Activated T-cell treated with anti-CD3 and anti-CD28 coated beads for 24 hours (primary cell): ENCODE data around the gene PXDN.
"Not testable (repeated sequence)": the region's sequence is repeated elsewhere in the genome, so short reads cannot be mapped to it uniquely, and the experiment has no call there.

ENCODE experiments used
- DNase-seq: peaks from one replicate; pipeline ENCODE4 v3.0.0-alpha.2; 2020; ENCODE audit warnings: low read depth

The PXDN gene

GRCh38 chr2:1704631-1705556, 39.4 kb downstream of the PXDN start:
- no peak for DNase-seq

- DNase-seq: no peak
Measured at GRCh38 chr2:1702186-1702565, 42.1 kb downstream of the PXDN start.

GRCh38 chr2:1701556-1702185, 42.6 kb downstream of the PXDN start:
- no peak for DNase-seq

- no peak for DNase-seq
Measured at GRCh38 chr2:1701020-1701419, 43.3 kb downstream of the PXDN start.

GRCh38 chr2:1700427-1700826, 43.9 kb downstream of the PXDN start:
- not testable (repeated sequence) for DNase-seq

- no peak for DNase-seq
Measured at GRCh38 chr2:1698188-1698945, 45.9 kb downstream of the PXDN start.

- DNase-seq: no peak
Measured at GRCh38 chr2:1697601-1698000, 46.7 kb downstream of the PXDN start.

- no peak for DNase-seq
Measured at GRCh38 chr2:1696472-1696871, 47.8 kb downstream of the PXDN start.

- no peak for DNase-seq
Measured at GRCh38 chr2:1694371-1695271, 49.7 kb downstream of the PXDN start.

GRCh38 chr2:1693723-1694122, 50.6 kb downstream of the PXDN start:
- DNase-seq: no peak

- DNase-seq: no peak
Measured at GRCh38 chr2:1692342-1692741, 52.0 kb downstream of the PXDN start.

- DNase-seq: no peak
Measured at GRCh38 chr2:1691366-1691765, 52.9 kb downstream of the PXDN start.

GRCh38 chr2:1690056-1690775, 54.1 kb downstream of the PXDN start:
- no peak for DNase-seq

GRCh38 chr2:1688859-1689258, 55.5 kb downstream of the PXDN start:
- no peak for DNase-seq

GRCh38 chr2:1688161-1688560, 56.2 kb downstream of the PXDN start:
- DNase-seq: no peak

- no peak for DNase-seq
Measured at GRCh38 chr2:1687254-1687653, 57.1 kb downstream of the PXDN start.

GRCh38 chr2:1686784-1687105, 57.6 kb downstream of the PXDN start:
- no peak for DNase-seq

GRCh38 chr2:1685957-1686783, 58.1 kb downstream of the PXDN start:
- no peak for DNase-seq

- no peak for DNase-seq
Measured at GRCh38 chr2:1685078-1685956, 59.0 kb downstream of the PXDN start.
